ENCODE results near the gene CFAP65.

The CFAP65 gene

DNA sequence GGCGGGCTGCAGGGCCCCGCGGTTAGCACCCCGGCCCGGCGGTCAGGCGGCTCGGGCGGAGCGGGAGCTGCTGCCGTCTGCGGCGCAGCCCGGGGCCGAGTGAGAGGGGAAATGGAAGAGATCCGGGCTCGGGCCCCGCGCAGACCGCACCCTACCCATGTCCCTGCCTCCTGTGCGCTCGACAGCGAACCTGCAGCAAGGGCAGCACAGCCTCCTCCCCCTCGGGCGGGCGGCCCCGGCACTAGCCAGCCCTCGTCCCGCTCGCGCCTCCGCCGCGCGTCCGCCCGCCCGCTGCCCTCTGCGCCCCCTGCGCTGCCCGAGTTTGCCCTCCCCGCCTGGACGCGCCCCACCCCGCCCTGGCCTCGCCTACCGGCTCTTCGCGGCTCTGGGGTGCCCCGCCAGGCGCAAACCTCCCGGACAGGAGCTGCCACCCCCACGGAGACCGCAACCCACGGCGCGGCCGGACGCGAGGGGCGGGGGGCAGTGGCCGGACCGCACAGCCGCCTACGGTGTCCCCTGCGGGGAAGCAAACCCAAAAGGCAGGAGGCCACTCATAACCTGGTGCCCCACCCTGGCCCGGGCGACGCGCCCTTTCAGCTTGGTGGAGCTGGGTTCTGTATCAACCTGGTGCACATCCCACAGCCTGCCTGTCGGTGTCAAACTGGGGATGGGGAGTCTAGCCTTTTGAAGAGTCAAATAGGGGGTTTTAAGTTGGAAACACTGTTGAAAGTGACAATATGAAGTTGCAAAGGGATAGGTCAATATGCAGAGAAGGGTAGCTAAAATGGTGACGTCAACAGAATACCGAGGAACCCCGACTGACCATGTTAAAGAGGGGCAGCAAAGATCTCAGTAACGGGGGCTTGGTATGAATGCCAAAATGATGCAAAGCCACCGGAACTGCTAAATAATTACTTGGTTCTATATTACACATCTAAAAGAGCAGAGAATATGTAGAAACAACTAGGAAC, 19.8 kb upstream of the CFAP65 start, which contains the start of gene IHH:
Gene IHH, minus strand, starts transcription at position 101 of the 971 bp plus-strand sequence. CDS start 454 bp downstream, outside the sequence.
- DNase-seq (ENCODE audit: low spot score): no peak

- DNase-seq (ENCODE audit: low spot score): no peak
Measured at GRCh38 chr2:219059725-219060682, 18.7 kb upstream of the CFAP65 start.

DNA sequence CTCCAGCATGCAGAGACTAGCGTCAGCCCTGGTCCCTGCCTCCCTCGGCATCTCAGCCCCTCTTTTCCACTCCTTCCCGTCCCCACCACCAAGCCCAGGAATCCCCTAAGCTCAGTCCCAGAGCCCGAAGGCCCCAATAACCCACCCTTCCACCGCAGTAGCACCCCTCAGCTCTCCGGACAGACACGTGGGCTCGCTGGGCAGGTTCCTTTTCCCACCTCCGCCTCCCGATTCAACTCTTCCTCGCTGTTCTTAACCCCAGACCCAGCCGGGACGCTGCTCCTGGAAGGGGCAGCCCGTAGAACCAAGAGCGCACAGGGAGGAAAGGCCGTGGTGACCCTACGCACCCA, 18.0 kb upstream of the CFAP65 start:
- DNase-seq (ENCODE audit: low spot score): no peak

GRCh38 chr2:219058541-219059374, 17.4 kb upstream of the CFAP65 start:
- DNase-seq (ENCODE audit: low spot score): no peak

GRCh38 chr2:219057709-219058540, 16.6 kb upstream of the CFAP65 start:
- peak; percentile 74 for DNase-seq (ENCODE audit: low spot score)

GRCh38 chr2:219056896-219057708, 15.8 kb upstream of the CFAP65 start:
- no peak for DNase-seq (ENCODE audit: low spot score)

GRCh38 chr2:219056176-219056895, 15.0 kb upstream of the CFAP65 start:
- no peak for DNase-seq (ENCODE audit: low spot score)

DNA sequence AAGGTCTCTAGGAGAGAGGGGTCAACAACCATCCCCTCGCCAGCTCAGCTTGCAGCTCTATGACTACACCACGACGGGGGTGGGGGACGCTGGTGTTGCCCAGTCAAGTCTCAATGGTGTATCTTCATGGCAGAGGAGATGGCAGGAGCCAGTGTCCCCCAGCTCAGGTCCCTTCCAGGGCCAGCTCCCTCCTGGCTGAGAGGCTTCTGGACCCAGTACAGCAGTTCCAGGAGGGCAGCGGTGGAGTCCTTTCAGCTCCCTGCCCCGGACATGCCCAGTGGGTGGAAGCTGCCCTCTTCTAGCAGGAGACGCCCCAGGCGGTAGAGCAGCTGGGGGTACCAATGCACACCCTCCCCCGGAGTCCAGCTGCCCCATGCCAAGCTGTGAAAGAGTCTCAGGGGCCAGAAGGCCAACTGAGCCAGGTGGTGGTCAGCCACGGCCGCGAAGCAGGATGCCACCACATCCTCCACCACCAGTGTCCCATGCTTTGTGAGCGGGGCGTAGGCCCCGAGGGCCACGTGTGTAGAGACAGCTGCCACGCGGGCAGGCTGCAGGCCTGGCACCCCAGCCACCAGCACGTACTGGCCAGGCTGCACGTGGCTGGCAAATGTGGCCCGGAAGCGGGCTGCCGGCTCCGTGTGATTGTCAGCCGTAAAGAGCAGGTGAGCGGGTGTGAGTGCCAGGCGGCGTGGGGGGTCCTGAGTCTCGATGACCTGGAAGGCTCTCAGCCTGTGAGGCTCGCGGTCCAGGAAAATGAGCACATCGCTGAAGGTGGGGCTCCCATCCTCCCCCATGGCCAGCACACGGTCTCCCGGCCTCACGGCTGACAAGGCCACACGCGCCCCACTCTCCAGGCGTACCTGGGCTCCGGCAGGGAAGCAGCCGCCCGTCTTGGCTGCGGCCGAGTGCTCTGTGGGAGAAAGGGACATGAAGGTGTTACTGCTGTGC, 13.9 kb upstream of the CFAP65 start:
- DNase-seq (ENCODE audit: low spot score): no peak

DNA sequence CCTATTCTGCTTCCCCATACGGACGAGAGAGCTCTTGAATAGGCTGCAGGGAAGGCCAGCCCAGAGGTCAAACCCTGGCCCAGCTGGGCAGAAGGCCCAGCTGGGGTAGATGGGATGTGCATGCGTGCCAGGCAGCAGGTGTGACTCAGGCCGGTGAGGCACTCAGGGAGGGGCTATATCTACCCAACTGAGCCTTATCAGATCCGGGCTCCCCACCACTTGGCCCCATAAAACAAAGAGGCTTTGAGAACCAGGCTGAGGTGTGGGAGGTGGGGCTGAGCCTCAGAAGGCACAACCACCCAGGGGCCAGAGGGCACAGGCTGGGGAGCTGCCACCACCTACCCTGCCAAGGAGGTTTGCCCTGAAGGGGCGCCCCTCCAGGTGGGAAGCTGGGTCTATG, 8.0 kb upstream of the CFAP65 start:
- no peak for DNase-seq (ENCODE audit: low spot score)

GRCh38 chr2:219045937-219046550, 4.7 kb upstream of the CFAP65 start:
- no peak for DNase-seq (ENCODE audit: low spot score)

DNA sequence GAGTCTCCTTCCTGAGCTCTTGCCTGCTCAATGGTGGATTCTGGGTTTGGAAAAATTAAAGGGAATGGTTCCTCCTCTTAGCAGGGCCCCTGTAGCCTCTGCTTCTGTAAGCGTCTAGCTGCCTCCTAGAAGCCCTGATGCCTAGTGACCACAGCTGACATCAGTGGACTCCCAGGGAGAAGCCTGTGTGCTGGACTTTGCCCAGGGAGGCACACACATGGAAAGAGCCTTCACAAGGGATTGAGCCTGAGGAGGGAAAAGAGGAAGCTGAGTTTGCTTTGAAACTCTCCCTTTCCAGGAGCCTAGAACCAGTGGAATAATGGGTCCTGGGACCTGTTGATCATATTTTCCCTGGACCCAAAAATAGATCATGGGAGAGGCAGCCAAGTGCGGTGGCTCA, 1.4 kb upstream of the CFAP65 start:
- no peak for DNase-seq (ENCODE audit: low spot score)

DNA sequence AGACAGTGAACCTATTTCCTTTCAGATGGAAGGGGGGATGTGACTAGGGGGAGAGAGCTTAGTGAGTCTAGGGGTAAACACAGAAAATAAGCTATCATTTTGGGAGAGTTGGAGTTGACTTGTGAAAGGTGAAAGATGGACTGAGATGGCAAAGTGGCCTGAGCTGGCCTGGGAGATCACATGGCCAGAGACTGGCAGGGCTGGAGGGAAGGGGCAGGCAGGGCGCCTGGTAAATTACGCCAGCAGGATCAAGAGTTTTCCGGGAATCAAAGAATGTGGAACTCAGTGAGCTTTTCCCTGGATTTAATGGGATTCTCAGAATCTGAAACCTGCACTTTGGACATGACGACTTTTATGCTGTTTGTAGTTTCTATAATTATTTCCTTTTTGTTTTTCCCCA, 841 bp upstream of the CFAP65 start:
- DNase-seq (ENCODE audit: low spot score): no peak

DNA sequence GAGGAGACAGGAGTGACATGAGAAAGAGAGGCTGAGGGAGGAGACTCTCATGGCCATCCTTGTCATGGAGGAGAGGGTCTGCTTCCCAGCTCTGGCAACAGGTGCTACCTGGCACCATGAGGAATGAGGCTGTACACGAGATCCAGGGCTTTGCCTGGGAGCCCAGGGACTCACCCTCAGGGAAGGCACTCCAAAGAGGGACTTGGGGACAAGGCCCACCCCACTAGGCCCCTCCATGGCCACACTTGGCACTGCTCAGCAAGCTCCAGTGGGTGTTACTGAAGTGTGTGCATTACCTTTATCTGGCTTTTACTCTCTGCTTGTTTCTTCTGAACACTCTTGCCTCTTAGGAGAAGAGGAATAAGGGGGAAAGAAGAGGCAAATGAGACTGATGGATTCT, 2.7 kb downstream of the CFAP65 start:
- no peak for DNase-seq (ENCODE audit: low spot score)

DNA sequence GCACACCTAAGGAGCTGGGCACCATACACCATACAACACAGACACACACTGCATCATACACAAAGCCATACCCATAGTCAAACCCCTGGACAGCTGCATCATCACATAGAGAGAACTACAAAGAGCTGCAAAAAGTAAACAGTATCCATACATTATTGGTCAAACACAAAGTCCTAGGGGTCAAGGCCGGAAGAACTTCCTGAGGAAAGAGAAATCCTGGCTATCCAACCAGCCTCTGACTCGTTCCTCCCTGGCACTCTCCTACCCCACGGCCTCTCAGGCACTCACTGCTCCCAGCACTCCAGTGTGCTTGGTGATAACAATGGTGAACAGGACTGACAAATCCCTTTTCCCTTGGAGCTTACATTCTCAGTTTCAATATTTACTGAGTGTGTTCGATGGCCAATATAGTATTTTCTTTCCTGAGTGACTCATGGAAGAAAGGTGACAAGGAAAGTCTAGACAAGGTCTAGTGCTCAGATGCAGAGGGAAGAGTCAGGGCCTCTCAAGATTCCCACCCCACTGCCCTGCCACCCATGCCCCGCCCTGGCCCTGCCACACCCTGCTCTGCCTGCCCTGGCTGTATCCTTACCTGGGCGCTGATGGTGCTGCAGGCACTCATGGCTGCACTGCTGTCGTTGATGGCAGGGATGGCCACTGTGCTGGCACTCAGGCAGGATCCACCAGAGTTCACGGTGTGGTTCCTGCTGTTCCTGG, 3.4 kb downstream of the CFAP65 start:
- no peak for DNase-seq (ENCODE audit: low spot score)

DNA sequence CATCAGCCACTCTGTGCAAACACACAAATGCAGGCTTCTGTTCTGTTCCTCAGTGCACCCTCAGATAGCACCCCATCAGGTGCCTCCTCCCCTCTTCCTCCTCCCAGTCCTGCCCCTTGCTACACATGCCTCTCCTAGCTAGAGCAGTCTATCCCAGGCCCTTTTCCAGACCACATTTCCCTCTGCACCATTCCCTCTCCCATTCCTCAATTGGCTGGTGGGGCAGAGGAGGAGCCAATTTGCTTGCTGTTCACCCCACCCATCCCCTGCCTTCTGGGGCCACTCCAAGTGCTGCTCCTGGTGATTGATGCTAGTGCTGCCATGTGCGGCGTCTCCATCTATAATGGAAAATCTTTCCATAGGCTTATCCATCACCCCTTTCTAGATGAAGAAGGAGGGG, 5.4 kb downstream of the CFAP65 start:
- no peak for DNase-seq (ENCODE audit: low spot score)

- DNase-seq (ENCODE audit: low spot score): no peak
Measured at GRCh38 chr2:219034823-219035222, 6.5 kb downstream of the CFAP65 start.

Data from CD4-positive, alpha-beta T cell treated with Interleukin-2 at 100 ng/mL for 4 hours (primary cell).